Activated CD8-positive, alpha-beta T cell treated with anti-CD3 and anti-CD28 coated beads for 36 hours (primary cell): ENCODE measurements around the gene FEM1B. TPM values are rescaled to one million over a fixed set of nuclear protein-coding genes. Genes with fewer than 3 reads are reported as not detected.
A peak's percentile ranks its signal among the peaks of the same experiment; 100 is the strongest.

ENCODE experiments used
- ATAC-seq: fragments of 200-7000 bp; cut with Tn5 transposase; one replicate; pipeline ENCODE4 v1.10.0; 2021; ENCODE audit warnings: mild to moderate bottlenecking, moderate library complexity
- CTCF ChIA-PET: fragments of 350-600 bp; sonication (Branson Sonifier 250); formaldehyde crosslinking; loops from one replicate; lab custom pipeline; 2021; ENCODE audit warnings: antibody characterized with exemption; lab: Charles Lee
- POLR2A ChIA-PET: fragments of 350-600 bp; sonication (Branson Sonifier 250); formaldehyde crosslinking; loops from one replicate; lab custom pipeline; 2021; ENCODE audit warnings: antibody characterized with exemption; lab: Charles Lee
- DNase-seq: peaks from one replicate; pipeline ENCODE4 v3.0.0-alpha.2; 2020
- H3K27ac Mint-ChIP-seq: one replicate; pipeline ENCODE4 v1.8.0; 2021; ENCODE audit warnings: mild to moderate bottlenecking, mixed read lengths
- H3K27me3 Mint-ChIP-seq: one replicate; pipeline ENCODE4 v1.8.0; 2021; ENCODE audit warnings: mixed read lengths
- H3K36me3 Mint-ChIP-seq: one replicate; pipeline ENCODE4 v1.8.0; 2021; ENCODE audit warnings: low read depth, mixed read lengths
- H3K4me1 Mint-ChIP-seq: one replicate; pipeline ENCODE4 v1.8.0; 2021; ENCODE audit warnings: low read depth, mixed read lengths
- H3K4me3 Mint-ChIP-seq: one replicate; pipeline ENCODE4 v1.8.0; 2021; ENCODE audit warnings: mild to moderate bottlenecking, moderate library complexity, mixed read lengths
- H3K9me3 Mint-ChIP-seq: one replicate; pipeline ENCODE4 v1.8.0; 2021; ENCODE audit warnings: mixed read lengths
- CTCF ChIP-seq: fragments of 200-600 bp; IDR thresholded peaks from one replicate; pipeline ENCODE4 v1.8.0; 2022; ENCODE audit warnings: antibody characterized with exemption, mild to moderate bottlenecking
- intact Hi-C: fragments of 100-400 bp; cut with micrococcal nuclease; formaldehyde crosslinking; loops from one replicate; pipeline ENCODE4 v1.10.0; 2022
- total RNA-seq, 2 experiments: library from RNA; stranded (reverse); gene quantifications; one replicate each; pipeline ENCODE4 v1.2.3, GENCODE V29; 2021

FEM1B gene
- total RNA-seq, 2 experiments from 2014 or later, result 37.1 to 44.4 TPM

GRCh38 chr15:68281008-68281407 lies 3.5 kb downstream of the FEM1B start:
- CTCF ChIA-PET, result interaction anchor here (0.7 to 3.8 kb wide), 9 partner anchors 8 to 99 kb away, joined by 3 to 17 read pairs (median 4); partner anchors contain the start of gene CLN6
- H3K27ac Mint-ChIP-seq, result no peak overlapping the region
- POLR2A ChIA-PET, result interaction anchor here (2.2 to 7.4 kb wide), 2 partner anchors 9 to 52 kb away, joined by 8 to 50 read pairs; partner anchors contain the start of gene CLN6

GRCh38 chr15:68283401-68283800 lies 5.9 kb downstream of the FEM1B start:
- no peak overlapping the region for H3K4me3 Mint-ChIP-seq
- no peaks in the 10 kb centered on the region for H3K9me3 Mint-ChIP-seq
- ChIA-PET POLR2A (no interaction called here), CTCF (no interaction called here)
- H3K27me3 Mint-ChIP-seq, result no peaks in the 10 kb centered on the region
- DNase-seq, result no peak
- TF ChIP-seq CTCF, result no peak
- no peak overlapping the region for H3K27ac Mint-ChIP-seq
- intact Hi-C loops, result no loop called here
- ATAC-seq, result no peak
- H3K4me1 Mint-ChIP-seq, result peaks cover 61% of the 10 kb centered on the region
- H3K36me3 Mint-ChIP-seq, result peaks cover 49% of the 10 kb centered on the region

More at GRCh38 chr15:68281008-68281407, 3.5 kb downstream of the FEM1B start:
- Mint-ChIP-seq H3K27me3 (no peaks in the 10 kb centered on the region), H3K9me3 (no peaks in the 10 kb centered on the region), H3K4me3 (peak overlapping the region; percentile 93), H3K4me1 (peaks cover 53% of the 10 kb centered on the region), H3K36me3 (peaks cover 42% of the 10 kb centered on the region)
- no peak for ATAC-seq
- intact Hi-C loops, result no loop called here
- no peak for TF ChIP-seq CTCF
- DNase-seq, result no peak

- POLR2A ChIA-PET, result interaction anchor here (1.0 kb wide), 1 partner anchor 14 kb away, joined by 3 read pairs; no protein-coding TSS in a partner anchor
- Mint-ChIP-seq H3K27me3 (no peaks in the 10 kb centered on the region), H3K27ac (no peak overlapping the region), H3K4me3 (no peak overlapping the region), H3K9me3 (no peaks in the 10 kb centered on the region), H3K36me3 (peaks cover 44% of the 10 kb centered on the region), H3K4me1 (peaks cover 70% of the 10 kb centered on the region)
- DNase-seq (no peak), ATAC-seq (no peak)
- no peak for TF ChIP-seq CTCF
- intact Hi-C loops, result no loop called here
- CTCF ChIA-PET, result interaction anchor here (1.5 kb wide), 1 partner anchor 22 kb away, joined by 5 read pairs; no protein-coding TSS in a partner anchor
Measured at GRCh38 chr15:68284616-68285258, 7.2 kb downstream of the FEM1B start.

DNA sequence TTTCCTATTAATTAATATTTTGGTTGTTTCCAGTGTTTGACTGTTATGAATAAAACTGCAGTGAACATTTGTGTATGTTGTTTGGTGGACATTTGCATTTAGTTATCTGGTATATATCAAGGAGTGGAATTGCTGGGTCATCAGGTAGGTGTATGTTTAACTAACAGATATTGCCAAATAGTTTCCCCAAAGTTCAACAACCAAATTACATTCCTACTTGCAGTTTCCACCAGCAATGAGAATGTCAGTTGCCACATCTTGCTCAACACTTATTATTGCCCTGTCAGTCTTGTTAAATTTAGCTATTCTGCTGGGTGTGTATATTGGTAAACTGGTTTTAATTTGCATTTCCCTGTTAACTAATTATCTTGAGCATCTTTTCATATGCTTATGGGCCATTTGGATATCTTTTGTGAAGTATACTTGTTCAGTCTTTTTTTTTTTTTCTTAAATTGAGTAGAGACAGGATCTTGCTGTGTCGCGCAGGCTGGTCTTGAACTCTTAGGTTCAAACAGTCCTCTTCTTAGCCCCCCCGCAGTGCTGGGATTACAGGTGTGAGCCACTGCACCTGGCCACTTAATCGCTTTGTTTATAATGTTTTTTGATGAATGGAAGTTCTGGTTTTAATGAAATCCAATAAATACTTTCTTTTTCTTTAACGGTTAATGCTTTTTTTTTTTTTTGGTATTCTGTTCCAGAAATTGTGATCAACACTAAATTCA lies 7.9 kb downstream of the FEM1B start:
- no peaks in the 10 kb centered on the region for H3K9me3 Mint-ChIP-seq
- ATAC-seq, result no peak
- ChIA-PET POLR2A (interaction anchor here (1.0 kb wide), 1 partner anchor 14 kb away, joined by 3 read pairs; no protein-coding TSS in a partner anchor), CTCF (interaction anchor here (1.5 kb wide), 1 partner anchor 21 kb away, joined by 5 read pairs; no protein-coding TSS in a partner anchor)
- TF ChIP-seq CTCF, result no peak
- intact Hi-C loops, result no loop called here
- DNase-seq, result no peak
- no peaks in the 10 kb centered on the region for H3K27me3 Mint-ChIP-seq
- H3K36me3 Mint-ChIP-seq, result peaks cover 44% of the 10 kb centered on the region
- peaks cover 67% of the 10 kb centered on the region for H3K4me1 Mint-ChIP-seq
- peak overlapping the region; percentile 34 for H3K27ac Mint-ChIP-seq
- no peak overlapping the region for H3K4me3 Mint-ChIP-seq
